HG03039 (cell line): ENCODE measurements around the gene SLC38A7.
"Not testable (repeated sequence)": the region's sequence is repeated elsewhere in the genome, so short reads cannot be mapped to it uniquely, and the experiment has no call there.

Experiments used
- ATAC-seq: cut with Tn5 transposase; IDR thresholded peaks from one replicate; pipeline ENCODE4 v1.9.1; 2021; ENCODE audit warnings: mild to moderate bottlenecking, moderate library complexity; ENCODE audit not compliant: unreplicated experiment

Gene SLC38A7, protein sequence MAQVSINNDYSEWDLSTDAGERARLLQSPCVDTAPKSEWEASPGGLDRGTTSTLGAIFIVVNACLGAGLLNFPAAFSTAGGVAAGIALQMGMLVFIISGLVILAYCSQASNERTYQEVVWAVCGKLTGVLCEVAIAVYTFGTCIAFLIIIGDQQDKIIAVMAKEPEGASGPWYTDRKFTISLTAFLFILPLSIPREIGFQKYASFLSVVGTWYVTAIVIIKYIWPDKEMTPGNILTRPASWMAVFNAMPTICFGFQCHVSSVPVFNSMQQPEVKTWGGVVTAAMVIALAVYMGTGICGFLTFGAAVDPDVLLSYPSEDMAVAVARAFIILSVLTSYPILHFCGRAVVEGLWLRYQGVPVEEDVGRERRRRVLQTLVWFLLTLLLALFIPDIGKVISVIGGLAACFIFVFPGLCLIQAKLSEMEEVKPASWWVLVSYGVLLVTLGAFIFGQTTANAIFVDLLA

DNA sequence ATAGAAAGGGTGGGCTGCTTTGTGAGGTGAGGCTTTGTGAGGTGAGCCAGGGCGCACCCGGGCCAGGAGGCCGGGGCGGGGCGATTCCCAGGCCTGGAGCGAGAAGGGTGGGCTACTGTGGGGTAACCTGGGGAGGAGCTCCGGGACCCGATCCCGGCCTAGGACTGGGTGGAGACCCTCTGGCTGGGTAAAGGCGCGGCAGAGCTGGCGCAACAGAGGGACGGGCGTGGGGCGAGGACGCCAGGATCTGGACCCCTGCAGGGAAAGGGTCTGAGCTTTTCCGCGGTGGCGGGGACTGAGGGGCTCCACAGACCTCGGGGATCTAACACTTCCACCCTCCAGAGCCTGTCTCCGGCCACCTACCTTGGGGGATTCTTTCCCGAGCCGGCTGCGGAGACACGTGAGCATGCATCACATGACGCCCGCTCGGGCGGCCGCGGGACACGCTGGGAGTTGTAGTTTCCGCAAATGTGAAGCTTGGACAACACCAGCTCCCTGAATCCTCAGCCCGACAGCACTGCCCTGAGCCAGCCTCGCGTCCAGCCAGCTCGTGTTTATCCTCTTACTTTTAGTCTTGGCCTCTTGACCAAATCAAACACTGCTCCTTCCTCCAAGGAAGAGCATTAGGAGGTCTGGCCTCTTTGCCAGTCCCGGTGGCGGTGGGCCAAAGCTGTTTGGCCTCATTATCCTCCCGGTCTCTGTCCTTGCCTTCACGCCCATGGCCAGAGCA, at the start of gene SLC38A7:
Gene SLC38A7 (minus strand): TSS at position 417 of the 730 bp plus-strand sequence. CDS start 4,644 bp downstream, outside the sequence.
- peak; percentile 98 for ATAC-seq

DNA sequence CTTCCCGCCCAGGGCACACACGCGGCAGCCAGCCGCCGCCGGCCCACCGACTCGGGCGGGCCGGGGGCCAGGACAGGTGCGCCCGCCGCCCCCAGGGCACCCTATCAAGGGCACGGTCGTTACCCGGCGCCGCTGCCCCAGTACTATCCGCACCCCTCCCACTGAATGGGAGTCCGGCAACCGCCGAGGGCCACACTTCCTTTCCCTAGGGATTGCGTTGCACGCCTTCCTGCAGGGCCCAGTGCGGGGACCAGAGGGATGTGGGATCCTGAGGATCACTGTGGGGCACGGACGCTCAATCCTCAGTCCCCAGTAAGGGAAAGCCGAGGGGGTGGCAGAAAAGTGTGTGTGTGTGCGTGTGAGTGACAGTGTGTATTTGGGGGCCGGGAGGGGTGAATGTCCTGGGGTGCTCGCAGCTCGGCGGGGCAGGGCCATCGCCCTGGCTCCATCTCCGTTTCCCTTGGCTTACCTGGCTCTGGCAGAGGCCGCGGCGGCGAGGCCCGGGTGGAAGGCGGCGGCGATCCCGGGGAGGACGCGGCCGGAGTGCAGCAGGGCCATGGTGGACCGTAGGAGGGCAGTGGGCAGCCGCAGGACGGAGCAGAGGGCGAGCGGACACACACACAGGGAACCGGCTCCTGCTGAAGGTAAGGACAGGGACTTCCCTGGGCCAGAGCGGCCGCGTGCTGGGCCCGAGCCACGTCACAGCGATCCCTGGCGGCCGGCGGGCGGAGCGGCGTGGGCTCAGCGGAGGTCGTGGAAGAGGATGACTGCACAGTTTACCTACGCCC, 49.3 kb upstream of the SLC38A7 start, which contains the start of gene GOT2:
Gene GOT2 (minus strand): TSS at position 646 of the 788 bp plus-strand sequence. CDS start 88 bp downstream, at position 558.
- peak; percentile 96 for ATAC-seq

DNA sequence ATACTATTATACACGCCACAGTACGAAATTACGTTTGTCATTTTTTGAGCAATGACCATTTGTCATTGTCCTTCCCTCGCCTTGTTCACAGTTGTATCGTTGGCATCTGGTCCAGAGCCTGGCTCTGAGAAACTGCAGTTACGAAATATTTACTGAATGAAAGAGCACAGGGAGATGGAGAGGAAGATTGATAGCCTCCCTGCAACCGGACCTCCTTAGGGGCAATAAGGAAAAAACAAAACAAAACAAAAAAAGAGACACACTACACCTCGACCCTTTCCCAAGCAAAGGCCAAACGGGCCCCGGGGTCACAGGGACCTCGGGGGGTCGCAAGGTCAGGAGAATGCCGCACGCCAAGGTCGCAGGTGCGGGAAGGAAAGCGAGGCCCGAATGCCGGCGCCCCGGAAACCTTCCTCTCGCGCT, 48.7 kb upstream of the SLC38A7 start:
- ATAC-seq = no peak

DNA sequence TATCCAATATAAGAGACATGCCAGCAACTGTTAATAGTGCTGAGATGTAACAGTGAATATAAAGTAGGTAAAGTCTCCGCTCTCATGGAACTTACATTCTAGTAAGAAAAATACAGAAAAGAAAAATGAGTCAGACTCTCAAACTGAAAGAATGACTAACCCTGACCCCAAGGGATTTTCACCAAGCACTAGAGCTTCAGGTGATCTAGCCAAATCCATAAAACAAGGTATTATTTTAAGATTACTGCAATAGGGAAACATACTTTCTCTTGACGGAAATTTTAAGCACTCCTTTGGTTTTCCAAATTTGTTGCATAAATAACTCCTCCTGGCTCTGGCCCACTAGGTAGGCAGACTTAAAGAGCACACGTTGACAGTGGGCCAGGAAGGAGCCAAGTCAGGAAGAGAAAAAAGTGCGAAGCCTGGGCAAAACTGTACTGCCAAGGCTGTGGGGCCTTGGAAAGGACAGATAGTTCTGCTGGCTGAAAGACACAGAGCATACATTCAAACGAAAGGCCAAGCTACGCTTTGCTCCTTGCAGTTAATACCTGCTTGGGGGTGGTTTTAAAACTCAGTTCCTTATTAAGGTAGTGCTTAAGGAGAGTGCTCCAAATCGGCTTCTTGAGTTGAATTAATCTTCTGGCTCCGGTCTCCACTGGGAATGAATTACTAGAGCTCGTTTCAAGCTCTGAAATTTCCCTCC, 48.1 kb upstream of the SLC38A7 start:
- ATAC-seq = peak; percentile 35

DNA sequence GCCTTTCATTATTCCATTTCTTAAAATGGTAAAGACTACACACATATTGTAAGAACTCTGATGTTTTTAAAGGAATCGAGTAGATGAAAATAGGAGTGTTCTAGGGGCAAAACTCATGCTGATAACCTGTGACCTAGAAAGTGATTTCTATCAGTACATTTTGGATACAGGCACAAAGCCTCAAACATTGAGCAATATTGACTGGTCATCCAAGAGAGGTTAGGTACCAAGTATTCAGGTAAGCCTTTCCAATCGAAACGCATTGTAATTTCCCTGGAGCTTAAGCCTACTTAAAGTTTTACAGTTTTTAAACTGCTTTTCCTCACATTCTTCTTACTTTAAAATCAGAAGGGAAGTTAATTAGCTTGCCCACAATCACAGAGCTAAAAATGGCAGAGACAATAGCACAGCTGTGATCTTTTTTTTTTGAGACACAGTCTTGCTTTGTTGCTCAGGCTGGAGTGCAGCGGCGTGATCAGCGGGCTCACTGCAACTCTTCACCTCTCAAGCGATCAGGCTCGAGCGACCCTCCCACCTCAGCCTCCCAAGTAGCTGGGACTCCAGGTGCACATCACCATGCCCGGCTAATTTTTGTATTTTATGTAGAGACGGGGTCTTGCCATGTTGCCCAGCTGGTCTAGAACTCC, 46.3 kb upstream of the SLC38A7 start:
- ATAC-seq = no peak

DNA sequence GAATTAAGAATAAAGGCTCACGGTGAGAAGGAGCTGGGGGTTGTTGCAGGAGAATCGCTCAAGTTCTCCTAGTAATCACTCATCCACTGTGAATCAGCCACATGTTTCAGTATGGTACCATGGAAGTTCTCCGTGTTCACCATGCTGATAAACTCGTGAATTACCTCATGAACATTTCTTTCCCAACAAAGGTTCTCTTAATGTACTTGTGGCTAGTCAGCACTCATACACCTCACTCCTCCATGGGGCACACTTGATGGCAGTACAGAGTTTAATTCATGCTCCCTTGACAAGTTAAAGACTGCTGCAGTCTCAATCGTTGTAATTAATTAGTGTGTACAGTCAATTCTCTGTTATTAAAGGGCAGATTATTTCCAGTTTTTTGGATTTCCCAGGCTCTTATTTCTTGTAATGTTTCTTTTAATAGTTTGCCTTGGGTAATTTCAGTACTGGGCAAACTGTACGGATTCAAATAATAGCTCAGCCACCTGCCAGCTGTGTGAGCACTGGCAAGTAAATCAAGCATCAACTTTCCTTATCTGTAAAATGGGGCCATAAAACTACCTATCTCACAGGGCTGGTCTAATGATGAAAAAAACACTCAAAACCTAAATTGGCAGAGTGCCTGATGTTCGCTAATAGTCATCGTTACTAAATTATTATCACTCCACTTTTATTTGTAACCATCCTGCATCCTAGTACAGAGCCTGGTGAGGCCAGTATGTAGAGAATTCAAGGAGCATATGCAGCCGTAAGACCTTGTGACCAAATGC, 43.4 kb upstream of the SLC38A7 start:
- no peak for ATAC-seq

DNA sequence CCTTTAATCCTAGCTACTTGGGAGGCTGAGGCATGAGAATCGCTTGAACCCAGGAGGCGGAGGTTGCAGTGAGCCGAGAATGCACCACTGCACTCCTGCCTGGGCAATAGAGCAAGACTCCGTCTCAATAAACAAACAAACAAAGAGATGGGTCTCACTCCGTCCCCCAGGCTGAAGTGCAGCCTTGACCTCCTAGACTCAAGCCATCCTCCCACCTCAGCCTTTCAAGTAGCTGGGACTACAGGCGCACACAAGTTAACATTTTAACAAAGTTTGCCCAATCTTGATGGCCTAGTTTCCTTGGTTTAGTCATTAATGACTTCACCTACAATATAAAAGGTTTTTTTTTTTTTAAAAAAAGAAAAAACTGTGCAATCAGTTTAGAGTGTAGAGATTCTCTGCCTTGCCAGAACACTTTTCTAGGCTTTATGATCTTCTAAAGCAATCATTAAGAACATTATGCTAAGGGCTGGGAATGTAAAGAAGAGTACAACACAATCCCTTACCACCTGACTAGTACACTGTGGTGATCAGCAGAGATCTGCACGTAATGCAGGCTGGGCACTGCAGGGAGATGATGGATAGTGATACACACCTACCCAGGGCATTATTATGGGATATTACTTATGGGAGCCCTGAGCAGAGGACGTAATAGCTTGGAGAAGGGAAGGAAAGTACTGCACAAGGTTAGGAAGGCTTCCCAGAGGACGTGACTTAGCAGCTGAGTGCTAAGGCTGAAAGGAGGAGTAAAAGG, 42.6 kb upstream of the SLC38A7 start:
- ATAC-seq = no peak

DNA sequence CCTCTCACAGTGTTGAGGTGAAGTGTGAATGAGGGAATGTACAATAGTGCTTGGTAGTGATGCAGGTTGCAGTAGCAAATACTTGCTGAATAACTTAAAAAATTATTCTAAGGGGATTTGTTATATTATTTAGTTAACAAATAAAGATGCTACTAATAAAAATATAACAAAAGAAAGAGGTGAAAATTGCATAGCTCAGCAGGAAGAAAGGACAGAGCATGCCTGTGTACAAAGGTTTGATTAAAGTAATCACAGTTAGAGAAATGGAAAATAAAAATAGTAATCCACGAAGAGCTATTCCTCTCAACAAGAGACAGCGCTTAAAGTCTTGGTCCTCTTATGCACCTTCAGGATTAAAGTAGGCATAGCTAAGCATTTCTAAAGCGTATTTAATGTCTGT, 38.5 kb upstream of the SLC38A7 start:
- no peak for ATAC-seq

DNA sequence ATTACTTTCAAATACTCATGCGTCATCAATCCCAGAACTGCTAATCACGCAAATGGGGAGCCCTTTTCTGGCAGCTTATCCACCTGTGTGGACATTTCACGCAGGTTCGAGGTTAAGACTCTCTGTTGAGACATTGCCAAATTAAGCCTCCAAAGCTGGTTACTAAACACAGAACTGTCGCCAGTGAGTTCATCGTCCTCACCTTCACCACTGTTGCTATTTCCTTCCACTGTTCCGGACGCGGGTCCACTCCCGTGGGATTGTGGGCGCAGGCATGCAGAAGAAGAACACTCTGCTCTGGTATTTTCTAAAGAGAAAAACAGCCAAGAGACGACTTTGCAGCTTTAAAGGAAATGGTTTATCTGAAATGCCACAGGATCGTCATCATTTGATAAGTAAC, 33.4 kb upstream of the SLC38A7 start:
- ATAC-seq = no peak

DNA sequence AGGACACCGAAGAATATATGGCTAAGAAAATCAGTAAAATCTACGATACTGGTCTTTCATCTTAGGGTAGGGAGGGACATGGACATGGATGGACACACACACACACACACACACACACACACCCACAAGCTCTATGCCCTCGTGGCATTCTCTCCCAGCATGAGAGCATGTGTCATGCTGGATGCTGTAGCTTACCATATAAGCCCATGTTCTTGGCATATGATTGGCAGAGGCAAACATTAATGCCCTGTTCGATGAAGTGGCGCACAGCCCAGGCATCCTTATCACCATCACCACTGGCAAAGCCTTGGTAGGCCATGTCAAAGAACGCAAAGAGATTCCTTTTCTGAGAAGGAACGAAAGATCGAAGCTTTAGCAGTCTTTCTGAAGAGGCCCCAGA, 31.9 kb upstream of the SLC38A7 start:
- no peak for ATAC-seq

DNA sequence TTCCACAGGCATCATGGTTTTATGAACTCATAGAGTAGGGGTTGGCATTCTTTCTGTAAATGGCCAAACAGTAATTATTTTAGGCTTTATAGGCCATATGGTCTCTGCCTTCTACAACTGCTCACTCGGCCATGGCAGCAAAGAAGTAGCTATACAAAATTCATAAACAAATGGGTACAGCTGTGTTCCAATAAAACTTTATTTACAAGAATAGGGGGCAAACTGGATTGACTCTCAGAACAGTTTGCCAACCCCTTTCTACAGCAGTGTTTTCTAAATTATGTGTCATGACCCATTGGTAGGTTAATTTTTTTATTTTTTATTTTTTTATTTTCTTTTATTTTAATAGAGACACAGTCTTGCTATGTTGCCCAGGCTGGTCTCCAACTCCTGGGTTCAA, 29.2 kb upstream of the SLC38A7 start:
- ATAC-seq = no peak

DNA sequence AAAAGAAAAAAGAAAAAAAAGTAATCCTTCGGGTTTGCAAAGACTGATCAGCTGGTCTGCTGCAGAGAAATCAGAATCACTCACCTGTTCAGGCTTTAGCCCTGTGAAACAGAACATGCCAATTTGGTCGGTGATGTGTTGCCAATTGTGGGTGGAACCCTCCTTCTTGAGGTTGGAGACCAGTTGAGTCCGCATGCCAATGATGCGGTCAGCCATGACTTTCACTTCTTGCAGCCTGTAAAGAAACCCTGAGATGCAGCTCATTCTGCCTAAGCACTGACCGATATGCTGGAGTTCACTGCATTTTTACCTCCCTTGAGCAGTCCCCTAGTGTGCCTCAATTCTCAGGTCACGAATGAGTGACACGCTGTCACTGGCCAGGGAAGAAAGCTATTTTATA, 24.8 kb upstream of the SLC38A7 start:
- no peak for ATAC-seq

DNA sequence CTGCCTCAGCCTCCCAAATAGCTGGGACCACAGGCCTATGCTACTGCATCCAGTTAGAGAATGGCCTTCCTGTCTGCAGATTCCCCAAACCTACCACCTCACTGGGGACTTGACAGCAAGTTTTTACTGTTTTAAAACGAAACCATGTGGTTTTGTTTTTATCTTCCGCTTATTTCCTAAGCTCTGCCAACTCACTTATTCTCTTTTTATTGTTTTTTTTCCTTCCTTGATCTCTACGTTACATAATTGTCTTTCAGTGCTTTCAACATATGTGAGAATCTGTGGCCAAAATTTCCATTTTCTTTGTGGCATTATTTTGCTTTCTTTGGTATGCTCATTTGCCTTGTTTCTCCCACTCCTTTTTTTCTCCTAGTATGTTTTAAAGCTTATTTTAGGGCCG, 14.6 kb upstream of the SLC38A7 start:
- no peak for ATAC-seq

DNA sequence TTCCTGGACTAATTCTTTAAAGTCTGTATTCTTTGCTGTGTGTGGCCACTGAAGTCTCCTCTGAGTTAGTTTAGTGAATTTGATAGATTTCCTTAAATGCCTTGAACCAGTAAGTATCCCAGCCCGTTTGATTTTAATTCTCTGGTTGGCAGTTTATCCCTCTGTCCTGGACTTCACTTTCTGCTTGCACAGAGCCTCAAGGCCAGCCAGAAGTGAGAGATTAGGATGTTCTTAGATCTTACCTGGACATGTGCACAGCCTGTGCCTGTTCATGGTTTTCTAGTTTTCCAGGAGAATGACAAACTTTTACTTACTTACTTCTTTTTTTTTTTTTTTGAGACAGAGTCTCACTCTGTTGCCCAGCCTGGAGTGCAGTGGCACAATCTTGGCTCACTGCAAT, 10.8 kb upstream of the SLC38A7 start:
- ATAC-seq = no peak

DNA sequence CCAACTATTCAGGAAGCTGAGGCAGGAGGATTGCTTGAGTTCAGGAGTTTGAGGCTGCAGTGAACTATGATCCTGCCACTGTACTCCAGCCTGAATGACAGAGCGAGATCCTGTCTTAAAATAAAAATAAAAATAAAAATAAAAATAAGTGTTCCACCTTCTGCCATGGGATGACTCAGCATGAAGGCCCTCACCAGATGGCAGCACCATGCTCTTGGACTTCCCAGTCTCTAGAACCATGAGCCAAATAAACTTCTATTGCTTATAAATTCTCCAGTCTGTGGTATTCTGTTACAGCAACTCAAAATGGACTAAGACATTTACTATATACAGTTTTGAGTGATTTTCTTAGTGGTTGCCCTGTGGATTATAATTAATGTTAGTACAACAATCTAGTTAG, 7.9 kb upstream of the SLC38A7 start:
- ATAC-seq = no peak

DNA sequence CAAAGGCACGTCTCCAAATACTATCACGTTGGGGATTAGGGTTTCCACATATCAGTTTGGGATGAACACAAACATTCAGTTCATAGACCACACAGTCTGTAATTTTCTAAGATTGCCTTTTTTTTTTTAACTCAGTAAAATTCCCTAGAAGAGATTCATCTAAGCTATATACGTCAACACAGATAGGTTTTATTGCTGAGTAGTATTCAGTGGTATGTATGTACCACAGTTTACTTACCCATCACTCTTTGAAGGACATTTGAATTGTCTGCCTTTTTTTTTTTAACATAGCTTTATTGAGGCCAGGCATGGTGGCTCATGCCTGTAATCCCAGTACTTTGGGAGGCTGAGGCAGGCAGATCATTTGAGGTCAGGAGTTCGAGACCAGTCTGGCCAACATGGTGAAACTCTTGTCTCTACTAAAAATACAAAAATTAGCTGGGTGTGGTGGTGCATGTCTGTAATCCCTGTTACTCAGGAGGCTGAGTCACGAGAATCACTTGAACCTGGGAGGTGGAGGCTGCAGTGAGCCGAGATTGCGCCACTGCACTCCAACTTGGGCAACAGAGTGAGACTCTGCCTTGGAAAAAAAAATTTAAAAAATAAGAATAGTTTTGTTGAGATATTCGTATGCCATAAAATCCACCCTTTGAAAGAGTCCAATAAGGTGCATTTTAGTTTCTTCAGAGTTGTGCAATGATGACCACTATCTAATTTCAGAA, 2.6 kb upstream of the SLC38A7 start:
- ATAC-seq = not testable (repeated sequence)

DNA sequence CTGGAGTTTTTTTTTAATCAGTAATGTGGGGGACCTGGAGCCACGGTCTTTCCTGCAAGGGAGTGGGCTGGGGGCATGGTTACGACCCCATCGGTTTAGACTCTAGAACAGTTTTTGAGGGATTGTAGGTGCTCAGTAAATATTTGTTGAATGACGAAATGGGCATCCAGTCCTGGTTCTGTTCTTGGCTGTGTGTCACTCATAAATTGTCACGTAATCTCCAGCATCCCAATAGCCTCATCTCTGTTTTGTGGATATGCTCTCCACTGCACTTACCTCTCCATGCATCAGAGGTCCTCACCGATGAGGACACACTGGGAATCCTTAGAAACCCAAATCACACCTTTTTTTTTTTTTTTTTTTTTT, 497 bp upstream of the SLC38A7 start:
- no peak for ATAC-seq

DNA sequence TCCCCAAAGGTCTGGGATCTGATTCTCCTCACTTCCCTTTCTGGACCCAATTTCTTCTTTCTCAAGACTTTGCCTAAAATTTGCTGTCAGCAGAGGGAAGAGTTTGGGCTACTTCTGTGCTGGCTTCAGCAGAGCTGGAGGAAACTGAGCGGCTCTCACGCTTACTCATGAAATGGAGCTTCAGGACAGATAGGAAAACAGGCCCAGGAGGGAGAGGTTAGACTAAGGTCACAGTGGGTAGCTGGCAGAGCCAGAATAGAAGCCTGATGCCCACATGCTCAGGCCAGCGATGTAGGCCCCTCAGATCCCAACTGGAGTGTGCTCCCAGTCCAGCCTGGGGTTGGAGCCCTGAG, 593 bp downstream of the SLC38A7 start:
- no peak for ATAC-seq
